H9 (cell line): ENCODE data around the gene SORCS2. TPM values are rescaled to one million over a fixed set of nuclear protein-coding genes. Genes with fewer than 3 reads are reported as not detected.

ENCODE experiments used
- DNase-seq: peaks from one replicate; pipeline ENCODE4 v3.0.0-alpha.2; 2017
- H2AFZ ChIP-seq: one replicate; pipeline ENCODE4 v1.6.1; 2013; ENCODE audit warnings: mild to moderate bottlenecking, low read length, control low read depth, moderate library complexity
- H2AK5ac ChIP-seq: 2 replicates; pipeline ENCODE4 v1.6.1; 2013; ENCODE audit warnings: low read length, control low read depth, mixed read lengths; ENCODE audit not compliant: insufficient read length
- H2BK120ac ChIP-seq: one replicate; pipeline ENCODE4 v1.6.1; 2013; ENCODE audit warnings: low read depth, mild to moderate bottlenecking, low read length, control low read depth, inconsistent platforms; ENCODE audit not compliant: poor library complexity, severe bottlenecking
- H2BK12ac ChIP-seq: 2 replicates; pipeline ENCODE4 v1.6.1; 2013; ENCODE audit warnings: low read length, control low read depth, mixed read lengths, low read depth; ENCODE audit not compliant: insufficient read length
- H2BK15ac ChIP-seq: 2 replicates; pipeline ENCODE4 v1.6.1; 2013; ENCODE audit warnings: low read depth, low read length, control low read depth
- H2BK20ac ChIP-seq: one replicate; pipeline ENCODE4 v1.6.1; 2013; ENCODE audit warnings: low read depth, mild to moderate bottlenecking, low read length, control low read depth, inconsistent platforms; ENCODE audit not compliant: poor library complexity, severe bottlenecking
- H2BK5ac ChIP-seq: 2 replicates; pipeline ENCODE4 v1.6.1; 2013; ENCODE audit warnings: low read length, control low read depth, mixed read lengths; ENCODE audit not compliant: insufficient read length
- H3K14ac ChIP-seq: 2 replicates; pipeline ENCODE4 v1.6.1; 2013; ENCODE audit warnings: low read length, control low read depth; ENCODE audit not compliant: insufficient read depth
- H3K18ac ChIP-seq: 2 replicates; pipeline ENCODE4 v1.6.1; 2013; ENCODE audit warnings: low read depth, mild to moderate bottlenecking, mixed read lengths, low read length, control low read depth; ENCODE audit not compliant: insufficient read length
- H3K23ac ChIP-seq: 2 replicates; pipeline ENCODE4 v1.6.1; 2013; ENCODE audit warnings: low read length, control low read depth, mixed read lengths, low read depth; ENCODE audit not compliant: insufficient read length
- H3K23me2 ChIP-seq: 2 replicates; pipeline ENCODE4 v1.6.1; 2013; ENCODE audit warnings: low read depth, mild to moderate bottlenecking, mixed read lengths, low read length, control low read depth; ENCODE audit not compliant: insufficient read length, poor library complexity, severe bottlenecking
- H3K27ac ChIP-seq: 2 replicates; pipeline ENCODE4 v1.5.1; 2013; ENCODE audit warnings: low read length, control low read depth, mixed read lengths, low read depth; ENCODE audit not compliant: insufficient read length
- H3K27me3 ChIP-seq: 2 replicates; pipeline ENCODE4 v1.6.1; 2013; ENCODE audit warnings: low read length, control low read depth, inconsistent platforms; ENCODE audit not compliant: insufficient read depth
- H3K4ac ChIP-seq: 2 replicates; pipeline ENCODE4 v1.6.1; 2013; ENCODE audit warnings: low read depth, mild to moderate bottlenecking, control low read depth, inconsistent platforms, low read length, moderate library complexity
- H3K4me1 ChIP-seq: 2 replicates; pipeline ENCODE4 v1.6.1; 2013; ENCODE audit warnings: low read length, control low read depth, inconsistent platforms; ENCODE audit not compliant: insufficient read depth
- H3K4me2 ChIP-seq: 2 replicates; pipeline ENCODE4 v1.6.1; 2013; ENCODE audit warnings: low read length, control low read depth, mixed read lengths; ENCODE audit not compliant: insufficient read length, insufficient read depth
- H3K56ac ChIP-seq: 2 replicates; pipeline ENCODE4 v1.6.1; 2013; ENCODE audit warnings: low read depth, mild to moderate bottlenecking, mixed read lengths, low read length, control low read depth; ENCODE audit not compliant: insufficient read length
- H3K79me1 ChIP-seq: 2 replicates; pipeline ENCODE4 v1.6.1; 2013; ENCODE audit warnings: low read depth, mild to moderate bottlenecking, moderate library complexity, low read length, control low read depth, inconsistent platforms; ENCODE audit not compliant: insufficient read depth, poor library complexity, severe bottlenecking
- H3K79me2 ChIP-seq: 2 replicates; pipeline ENCODE4 v1.6.1; 2013; ENCODE audit warnings: low read length, control low read depth, inconsistent platforms; ENCODE audit not compliant: insufficient read depth
- H3K9ac ChIP-seq: 2 replicates; pipeline ENCODE4 v1.6.1; 2013; ENCODE audit warnings: low read length, control low read depth, mixed read lengths; ENCODE audit not compliant: insufficient read length; ENCODE audit errors: extremely low read depth
- H3K9me3 ChIP-seq: one replicate; pipeline ENCODE4 v1.6.1; 2013; ENCODE audit warnings: low read depth, low read length, inconsistent platforms; ENCODE audit not compliant: control insufficient read depth
- H3T11ph ChIP-seq: one replicate; pipeline ENCODE4 v1.6.1; 2013; ENCODE audit warnings: mild to moderate bottlenecking, low read length, control low read depth, inconsistent platforms
- H4K20me1 ChIP-seq: one replicate; pipeline ENCODE4 v1.6.1; 2013; ENCODE audit not compliant: control insufficient read depth, insufficient read length, insufficient read depth
- H4K5ac ChIP-seq: 2 replicates; pipeline ENCODE4 v1.6.1; 2013; ENCODE audit warnings: low read depth, mild to moderate bottlenecking, mixed read lengths, low read length, control low read depth; ENCODE audit not compliant: insufficient read length
- H4K8ac ChIP-seq: replicated peaks from 2 replicates; pipeline ENCODE4 v1.6.1; 2013; ENCODE audit warnings: low read length, control low read depth, mixed read lengths, low read depth; ENCODE audit not compliant: insufficient read length
- H4K91ac ChIP-seq: 2 replicates; pipeline ENCODE4 v1.6.1; 2013; ENCODE audit warnings: low read depth, mild to moderate bottlenecking, moderate library complexity, mixed read lengths, low read length, control low read depth; ENCODE audit not compliant: insufficient read length
- H3K27ac Mint-ChIP-seq, 3 experiments: 2 replicates in 2 of 3; 3 replicates in 1 of 3; pipeline ENCODE4 v1.8.0; 2020 to 2021; ENCODE audit warnings: mixed read lengths in 3 of 3, mild to moderate bottlenecking in 1 of 3, moderate library complexity in 1 of 3
- H3K27me3 Mint-ChIP-seq: 2 replicates; pipeline ENCODE4 v1.8.0; 2021; ENCODE audit warnings: low read depth, mild to moderate bottlenecking, moderate library complexity, mixed read lengths
- H3K36me3 Mint-ChIP-seq, 3 experiments: 2 replicates in 2 of 3; 3 replicates in 1 of 3; pipeline ENCODE4 v1.8.0; 2020 to 2021; ENCODE audit warnings: low read depth in 3 of 3, mixed read lengths in 3 of 3; ENCODE audit not compliant: insufficient read depth in 1 of 3
- H3K4me1 Mint-ChIP-seq, 2 experiments: 2 replicates each; pipeline ENCODE4 v1.8.0; 2020; ENCODE audit warnings: mixed read lengths in 2 of 2
- H3K4me3 Mint-ChIP-seq, 2 experiments: 2 replicates in 1 of 2; 3 replicates in 1 of 2; pipeline ENCODE4 v1.8.0; 2020 to 2021; ENCODE audit warnings: mild to moderate bottlenecking in 2 of 2, mixed read lengths in 2 of 2, moderate library complexity in 1 of 2
- H3K9me3 Mint-ChIP-seq, 2 experiments: 2 replicates in 1 of 2; 3 replicates in 1 of 2; pipeline ENCODE4 v1.8.0; 2020; ENCODE audit warnings: mild to moderate bottlenecking in 2 of 2, mixed read lengths in 2 of 2, moderate library complexity in 1 of 2
- CTCF ChIP-seq: fragments of 200-600 bp; sonication (generic); conservative IDR thresholded peaks from 3 replicates; pipeline ENCODE4 v1.8.0; 2021; ENCODE audit warnings: antibody characterized with exemption, mild to moderate bottlenecking
- WGBS: extraction: QIAGEN DNeasy Blood & Tissue Kit; methylation state at CpG from one replicate; pipeline ENCODE4 v1.1.7; 2013; ENCODE audit warnings: missing lambda C conversion rate, low lambda C conversion rate, mixed read lengths; ENCODE audit not compliant: insufficient read length; ENCODE audit errors: extremely low coverage; 5-methylcytosine and 5-hydroxymethylcytosine counted together
- total RNA-seq: library from RNA; stranded (reverse); gene quantifications from 2 replicates; pipeline ENCODE4 v1.2.1, GENCODE V29; 2021

Gene SORCS2
- total RNA-seq, 1 experiment from 2014 or later: 0.57 TPM

DNA sequence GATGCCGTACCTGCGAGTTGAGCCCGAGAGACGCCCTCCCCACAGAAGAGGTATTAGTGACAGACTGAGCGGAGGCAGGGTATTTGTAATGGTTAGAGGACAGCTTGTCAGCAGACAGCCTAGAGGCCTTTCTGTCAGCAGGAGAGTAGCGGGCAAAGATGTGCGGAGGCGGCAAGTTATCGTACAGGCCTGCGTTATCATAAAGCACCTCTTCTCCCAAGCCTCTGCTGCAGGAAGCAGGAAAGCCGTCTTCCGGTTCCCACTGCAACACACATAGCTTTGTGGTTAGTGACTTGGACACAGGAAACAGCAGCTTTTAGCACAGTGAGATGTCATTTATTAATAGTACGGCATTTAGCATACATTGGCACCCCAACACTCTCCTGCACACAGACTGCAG lies 589.0 kb downstream of the SORCS2 start:
- Histone ChIP-seq H3K18ac (no peak overlapping the region), H3K23ac (no peak overlapping the region), H3K9me3 (no peaks in the 10 kb centered on the region), H2AK5ac (no peak overlapping the region), H3K79me2 (no peaks in the 10 kb centered on the region), H3K56ac (no peak overlapping the region), H2BK20ac (no peak overlapping the region), H3K27me3 (no peaks in the 10 kb centered on the region), H4K91ac (no peak overlapping the region), H2BK12ac (no peak overlapping the region), H4K20me1 (no peaks in the 10 kb centered on the region), H3K14ac (no peak overlapping the region), H2BK120ac (no peak overlapping the region), H3K4ac (no peak overlapping the region), H2BK15ac (no peak overlapping the region), H3K27ac (no peak overlapping the region), H3K79me1 (no peaks in the 10 kb centered on the region), H2AFZ (no peak overlapping the region), H3K4me1 (no peaks in the 10 kb centered on the region), H4K8ac (no peak overlapping the region), H3T11ph (no peak overlapping the region), H2BK5ac (no peak overlapping the region), H3K23me2 (no peaks in the 10 kb centered on the region), H4K5ac (no peak overlapping the region), H3K4me2 (no peak overlapping the region), H3K9ac (no peak overlapping the region)
- no peak for DNase-seq
- Mint-ChIP-seq H3K27me3 (no peaks in the 10 kb centered on the region), H3K36me3 (peaks cover 6 to 29% (median 24%) of the 10 kb centered on the region in 3 experiments), H3K4me3 (no peak overlapping the region), H3K4me1 (no peaks in the 10 kb centered on the region; a peak in 1 of 4 replicates), H3K9me3 (no peaks in the 10 kb centered on the region), H3K27ac (peak overlapping the region in 1 of 3 experiments; percentile 54; a peak in 2 of 7 replicates)
- no CpG with 5 or more reads among the region's 13 CpGs for WGBS
- TF ChIP-seq CTCF: no peak
